Adrenal gland (tissue), 12 donors: ENCODE results near the gene TGFBR3. TPM values are rescaled to one million over a fixed set of nuclear protein-coding genes. Genes with fewer than 3 reads are reported as not detected.

Experiments
- DNase-seq, 7 donors: peaks; one replicate each; pipeline ENCODE4 v3.0.0-alpha.2; 2019 to 2020
- H3K27ac ChIP-seq, 5 donors: fragments of 200-600 bp; sonication (generic) in 4 of 5; 1 replicate in 3 of 5; 2 replicates in 2 of 5; pipeline versions ENCODE4 v1.5.1 to v1.8.0; 2016 to 2020; ENCODE audit warnings: mild to moderate bottlenecking in 1 of 5
- H3K27me3 ChIP-seq: fragments of 200-600 bp; 2 replicates; pipeline ENCODE4 v1.8.0; 2021
- H3K36me3 ChIP-seq, 2 donors: fragments of 200-600 bp; replicated peaks in 1 of 2; 1 replicate in 1 of 2; 2 replicates in 1 of 2; pipeline versions ENCODE4 v1.5.1 to v1.8.0; 2018 to 2022
- H3K4me1 ChIP-seq, 2 donors: fragments of 200-600 bp; replicated peaks in 1 of 2; 1 replicate in 1 of 2; 2 replicates in 1 of 2; pipeline versions ENCODE4 v1.5.1 to v1.8.0; 2018 to 2021
- H3K4me3 ChIP-seq, 4 donors: fragments of 200-600 bp; sonication (generic) in 3 of 4; one replicate each; pipeline ENCODE4 v1.5.1; 2016 to 2018
- H3K9me3 ChIP-seq, 3 donors: fragments of 200-600 bp; sonication (generic) in 1 of 3; replicated peaks in 1 of 3; 1 replicate in 2 of 3; 2 replicates in 1 of 3; pipeline versions ENCODE4 v1.5.1 to v1.8.0; 2016 to 2021
- POLR2A ChIP-seq, 2 donors: fragments of 450-650 bp; IDR thresholded peaks; one replicate each; pipeline ENCODE4 v1.6.1; 2017; ENCODE audit warnings: antibody characterized with exemption in 2 of 2, mild to moderate bottlenecking in 2 of 2, moderate library complexity in 1 of 2
- WGBS, 4 donors: extraction: QIAGEN DNeasy Blood & Tissue Kit in 2 of 4; methylation state at CpG; one replicate each; pipeline versions ENCODE4 v1.1.5 to v1.1.7; 2013 to 2017; 5-methylcytosine and 5-hydroxymethylcytosine counted together
- intact Hi-C, 2 donors: fragments of 100-400 bp; cut with DNase I; formaldehyde crosslinking; loops; one replicate each; pipeline versions ENCODE4 v1.14.1 to v1.15.0; 2022 to 2023
- polyA plus RNA-seq, 3 donors: library from polyadenylated mRNA; stranded (reverse); fragments of 200-250 nt in 2 of 3; fragments of 350-450 nt in 1 of 3; fragmentation: Illumina TruSeq in 1 of 3; extraction: RNeasy Lipid Tissue Mini Kit (QIAGEN cat#74804) in 1 of 3; gene quantifications; one replicate each; pipeline ENCODE4 v1.2.3, GENCODE V29; 2013 to 2014
- total RNA-seq, 9 donors: library from RNA; depleted of rRNA in 4 of 9; stranded (reverse); fragments of >200 nt in 4 of 9; fragments of 120-200 nt in 1 of 9; fragmentation: NEBNext Ultra II Directional in 1 of 9; extraction: Animal tissue kit (Norgen Biotek cat#: 25700) in 1 of 9; gene quantifications; one replicate each; pipeline versions ENCODE4 v1.1.0 to v1.2.4, GENCODE V29; 2013 to 2023
- TF ChIP-seq, protein P1 (sequence below), 6 experiments: fragments of 450-650 bp in 4 of 6; fragments of 200-600 bp in 2 of 6; sonication (generic) in 1 of 6; IDR thresholded peaks; 1 replicate in 5 of 6; 2 replicates in 1 of 6; pipeline versions ENCODE4 v1.5.1 to v1.8.0; 2016 to 2021; ENCODE audit warnings: antibody characterized with exemption in 6 of 6, mild to moderate bottlenecking in 2 of 6, moderate library complexity in 1 of 6
- donor health status: healthy with polysubstance abuse.
- donor health status: Bipolar disorder and iron deficiency.
- donor health status: DM: yes; HTN: yes; CAD: no.
- donor health status: DM: no; HTN: no; CAD: no.
- donor health status: DM: no; HTN: no; CAD: no.
- donor health status: DM: yes; HTN: yes; CAD: no.

Gene TGFBR3
- total and polyA plus RNA-seq, 12 donors = 13.9 to 340 (median 148) TPM

GRCh38 chr1:91891969-91892368, 6.0 kb upstream of the TGFBR3 start:
- Histone ChIP-seq H3K27me3 (no peaks in the 10 kb centered on the region), H3K9me3 (no peaks in the 10 kb centered on the region), H3K36me3 (no peaks in the 10 kb centered on the region), H3K27ac (peak overlapping the region in 4 of 5 donors; percentile 32 to 64 (median 46)), H3K4me1 (peaks cover 14 to 18% of the 10 kb centered on the region in 2 donors), H3K4me3 (no peak overlapping the region)
- WGBS, 4 donors = 53 to 73% (median 63%) methylated on average over 1 of the region's 1 CpG
- no peak for TF ChIP-seq POLR2A (IDR thresholded peaks at IDR 0.05)
- TF ChIP-seq, protein P1, sequence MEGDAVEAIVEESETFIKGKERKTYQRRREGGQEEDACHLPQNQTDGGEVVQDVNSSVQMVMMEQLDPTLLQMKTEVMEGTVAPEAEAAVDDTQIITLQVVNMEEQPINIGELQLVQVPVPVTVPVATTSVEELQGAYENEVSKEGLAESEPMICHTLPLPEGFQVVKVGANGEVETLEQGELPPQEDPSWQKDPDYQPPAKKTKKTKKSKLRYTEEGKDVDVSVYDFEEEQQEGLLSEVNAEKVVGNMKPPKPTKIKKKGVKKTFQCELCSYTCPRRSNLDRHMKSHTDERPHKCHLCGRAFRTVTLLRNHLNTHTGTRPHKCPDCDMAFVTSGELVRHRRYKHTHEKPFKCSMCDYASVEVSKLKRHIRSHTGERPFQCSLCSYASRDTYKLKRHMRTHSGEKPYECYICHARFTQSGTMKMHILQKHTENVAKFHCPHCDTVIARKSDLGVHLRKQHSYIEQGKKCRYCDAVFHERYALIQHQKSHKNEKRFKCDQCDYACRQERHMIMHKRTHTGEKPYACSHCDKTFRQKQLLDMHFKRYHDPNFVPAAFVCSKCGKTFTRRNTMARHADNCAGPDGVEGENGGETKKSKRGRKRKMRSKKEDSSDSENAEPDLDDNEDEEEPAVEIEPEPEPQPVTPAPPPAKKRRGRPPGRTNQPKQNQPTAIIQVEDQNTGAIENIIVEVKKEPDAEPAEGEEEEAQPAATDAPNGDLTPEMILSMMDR (IDR thresholded peaks at IDR 0.05) = no peak
- peak in 1 of 7 donors; percentile 10 for DNase-seq
- intact Hi-C loops = no loop called here

- Histone ChIP-seq H3K4me3 (no peak overlapping the region), H3K36me3 (no peaks in the 10 kb centered on the region), H3K27me3 (no peaks in the 10 kb centered on the region), H3K4me1 (peaks cover 14 to 23% of the 10 kb centered on the region in 2 donors), H3K27ac (peak overlapping the region in 4 of 5 donors; percentile 32 to 67 (median 62)), H3K9me3 (no peaks in the 10 kb centered on the region)
- peak in 1 of 7 donors; percentile 5 for DNase-seq
- 19 to 26% (median 24%) methylated on average over 3 of the region's 3 CpGs for WGBS, 4 donors
- intact Hi-C loops = no loop called here
- no peak for TF ChIP-seq POLR2A (IDR thresholded peaks at IDR 0.05)
- TF ChIP-seq, protein P1 (IDR thresholded peaks at IDR 0.05) = no peak
Measured at GRCh38 chr1:91891454-91891853, 5.5 kb upstream of the TGFBR3 start.

DNA sequence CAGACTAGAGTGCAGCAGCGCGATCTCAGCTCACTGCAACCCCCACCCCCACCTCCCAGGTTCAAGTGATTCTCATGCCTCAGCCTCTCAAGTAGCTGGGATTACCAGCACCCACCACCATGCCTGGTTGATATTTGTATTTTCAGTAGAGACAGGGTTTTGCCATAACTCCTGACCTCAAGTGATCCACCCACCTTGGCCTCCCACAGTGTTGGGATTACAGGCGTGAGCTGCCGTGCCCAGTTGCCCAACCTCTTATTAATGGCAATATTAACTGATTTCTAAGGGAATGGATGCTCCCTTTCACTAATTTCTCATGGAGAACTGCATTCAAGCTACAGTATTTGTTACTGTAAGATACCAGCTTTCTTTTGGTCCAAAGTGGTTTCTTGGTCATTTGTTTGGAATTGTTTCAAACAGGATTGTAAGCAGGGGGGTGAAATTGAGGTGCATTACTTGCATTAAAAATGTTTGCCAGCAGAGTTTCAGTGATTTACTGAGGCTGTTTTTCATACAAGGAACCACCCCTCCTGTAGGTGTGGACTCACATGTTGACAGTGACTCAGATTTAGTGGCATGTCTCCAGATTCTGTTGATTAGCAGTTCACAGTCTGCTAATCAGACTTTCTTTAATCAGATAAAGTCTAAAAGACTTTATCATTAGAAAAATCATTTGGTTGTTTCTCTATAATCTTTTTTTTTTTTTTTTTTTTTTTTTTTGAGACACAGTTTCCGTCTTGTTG, 3.9 kb upstream of the TGFBR3 start:
- no peak overlapping the region for H3K4me3 ChIP-seq
- no peaks in the 10 kb centered on the region for H3K27me3 ChIP-seq
- peak overlapping the region in 3 of 5 donors; percentile 38 to 67 (median 64) for H3K27ac ChIP-seq
- TF ChIP-seq, protein P1 (IDR thresholded peaks at IDR 0.05) = no peak
- TF ChIP-seq POLR2A (IDR thresholded peaks at IDR 0.05) = no peak
- H3K36me3 ChIP-seq = no peaks in the 10 kb centered on the region
- peak in 4 of 7 donors; percentile 40 to 74 (median 58) for DNase-seq
- intact Hi-C loops = loop anchor here (5.0 to 10.0 kb wide), 2 partner anchors 37 to 195 kb away; no protein-coding TSS in a partner anchor
- H3K4me1 ChIP-seq = peaks cover 14 to 24% of the 10 kb centered on the region in 2 donors
- H3K9me3 ChIP-seq = no peaks in the 10 kb centered on the region
- WGBS, 4 donors = 60 to 75% (median 64%) methylated on average over 5 of the region's 5 CpGs

DNA sequence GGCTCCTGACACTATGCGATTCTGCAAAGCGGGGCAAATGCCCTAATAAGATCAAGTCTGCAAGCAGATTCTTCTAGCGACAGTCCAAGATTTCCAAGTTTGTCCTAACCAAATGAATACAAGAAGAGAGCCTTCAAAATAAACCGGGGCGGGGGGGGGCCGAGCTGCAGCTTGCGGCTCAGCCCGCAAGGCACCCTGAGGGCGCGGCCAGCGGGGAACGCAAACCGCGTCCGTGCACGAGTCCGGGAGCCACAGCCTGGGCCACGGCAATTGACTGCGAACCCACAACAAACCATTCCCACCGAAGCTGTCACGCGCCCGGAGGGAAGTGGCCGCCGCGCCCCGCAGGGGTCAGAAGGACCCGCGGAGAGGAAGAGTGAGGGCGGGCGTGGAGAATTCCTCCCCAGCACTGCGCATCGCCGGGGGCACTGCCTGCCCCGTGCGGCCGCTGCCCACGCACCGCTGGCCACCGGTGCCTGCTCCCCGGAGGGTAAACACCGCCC, 687 bp downstream of the TGFBR3 start:
- intact Hi-C loops = loop anchor here (5.0 to 10.0 kb wide), 2 partner anchors 42 to 190 kb away; no protein-coding TSS in a partner anchor
- Histone ChIP-seq H3K9me3 (no peaks in the 10 kb centered on the region), H3K27me3 (no peaks in the 10 kb centered on the region), H3K36me3 (no peaks in the 10 kb centered on the region), H3K4me3 (peak overlapping the region; percentile 64 to 90 (median 75)), H3K4me1 (peaks cover 18 to 34% of the 10 kb centered on the region in 2 donors), H3K27ac (peak overlapping the region; percentile 91 to 98 (median 94))
- DNase-seq = peak in 6 of 7 donors; percentile 37 to 64 (median 53)
- 0 to 1% (median 1%) methylated on average over 2 to 42 of the region's 42 CpGs for WGBS, 4 donors
- TF ChIP-seq, protein P1 (IDR thresholded peaks at IDR 0.05) = no peak
- TF ChIP-seq POLR2A (IDR thresholded peaks at IDR 0.05) = no peak
